Skeletal muscle tissue (tissue), 5 donors: ENCODE results near the gene ABO. TPM values are rescaled to one million over a fixed set of nuclear protein-coding genes. Genes with fewer than 3 reads are reported as not detected.
"Not testable (repeated sequence)": the region's sequence is repeated elsewhere in the genome, so short reads cannot be mapped to it uniquely, and the experiment has no call there.

Experiments
- H3K27ac ChIP-seq: one replicate; pipeline ENCODE4 v1.7.0; 2013; ENCODE audit warnings: mild to moderate bottlenecking, low read depth, low read length, inconsistent platforms
- H3K27me3 ChIP-seq, 3 donors: one replicate each; pipeline ENCODE4 v1.7.0; 2013; ENCODE audit warnings: low read length in 3 of 3; ENCODE audit not compliant: control insufficient read depth in 3 of 3, insufficient read depth in 3 of 3
- H3K36me3 ChIP-seq, 3 donors: one replicate each; pipeline ENCODE4 v1.7.0; 2013; ENCODE audit warnings: low read length in 3 of 3; ENCODE audit not compliant: control insufficient read depth in 3 of 3, insufficient read depth in 3 of 3
- H3K4me1 ChIP-seq, 3 donors: one replicate each; pipeline ENCODE4 v1.7.0; 2013; ENCODE audit warnings: low read length in 3 of 3, mild to moderate bottlenecking in 3 of 3; ENCODE audit not compliant: control insufficient read depth in 3 of 3, insufficient read depth in 3 of 3
- H3K4me3 ChIP-seq, 3 donors: one replicate each; pipeline ENCODE4 v1.7.0; 2013; ENCODE audit warnings: low read length in 3 of 3
- H3K9ac ChIP-seq, 3 donors: one replicate each; pipeline ENCODE4 v1.7.0; 2013; ENCODE audit warnings: low read length in 3 of 3, mild to moderate bottlenecking in 3 of 3, moderate library complexity in 2 of 3, low read depth in 1 of 3
- H3K9me3 ChIP-seq, 3 donors: one replicate each; pipeline ENCODE4 v1.7.0; 2013; ENCODE audit warnings: low read length in 3 of 3; ENCODE audit not compliant: control insufficient read depth in 3 of 3
- small RNA-seq: library from RNA; depleted of rRNA; stranded (forward); fragments of <200 nt; gene quantifications from one replicate; pipeline ENCODE3, GENCODE V24; 2014
- total RNA-seq: library from RNA; depleted of rRNA; stranded (reverse); fragments of >200 nt; gene quantifications from one replicate; pipeline ENCODE4 v1.2.3, GENCODE V29; 2014
- donor health status: Osteomylitis.

Gene ABO
- total RNA-seq, 1 donor from 2014 or later, result under 0.01 TPM

GRCh38 chr9:133207540-133208170 lies 67.3 kb downstream of the ABO start:
- no peak overlapping the region for H3K4me3 ChIP-seq
- H3K27ac ChIP-seq, result no peak overlapping the region
- peaks cover 21 to 45% (median 22%) of the 10 kb centered on the region in 3 donors for H3K27me3 ChIP-seq
- H3K4me1 ChIP-seq, result no peaks in the 10 kb centered on the region
- H3K9ac ChIP-seq, result no peak overlapping the region
- H3K9me3 ChIP-seq, result peaks cover 0 to 4% (median 0%) of the 10 kb centered on the region in 3 donors
- no peaks in the 10 kb centered on the region for H3K36me3 ChIP-seq

- Histone ChIP-seq H3K36me3 (no peaks in the 10 kb centered on the region), H3K4me1 (no peaks in the 10 kb centered on the region), H3K27me3 (peaks cover 24 to 45% (median 24%) of the 10 kb centered on the region in 3 donors), H3K4me3 (no peak overlapping the region), H3K27ac (no peak overlapping the region), H3K9me3 (peaks cover 0 to 4% (median 0%) of the 10 kb centered on the region in 3 donors), H3K9ac (no peak overlapping the region)
Measured at GRCh38 chr9:133207021-133207531, 67.9 kb downstream of the ABO start.

GRCh38 chr9:133205996-133206931 lies 68.7 kb downstream of the ABO start:
- Histone ChIP-seq H3K27me3 (peaks cover 23 to 45% (median 30%) of the 10 kb centered on the region in 3 donors), H3K36me3 (no peaks in the 10 kb centered on the region), H3K4me1 (no peaks in the 10 kb centered on the region), H3K4me3 (no peak overlapping the region), H3K27ac (no peak overlapping the region), H3K9me3 (peaks cover 0 to 1% (median 0%) of the 10 kb centered on the region in 3 donors), H3K9ac (no peak overlapping the region)

GRCh38 chr9:133205481-133205887 lies 69.5 kb downstream of the ABO start:
- H3K27ac ChIP-seq, result not testable (repeated sequence)
- peaks cover 16 to 42% (median 28%) of the 10 kb centered on the region in 3 donors for H3K27me3 ChIP-seq

More at GRCh38 chr9:133205481-133205887, 69.5 kb downstream of the ABO start:
- not testable (repeated sequence) for H3K4me1 ChIP-seq, H3K9ac ChIP-seq, H3K9me3 ChIP-seq, H3K36me3 ChIP-seq, H3K4me3 ChIP-seq

Small RNA genes lying within 50 kb of the gene (small RNA-seq; reads per million reads assigned to genes)
- not detected for gene RF00019

Other genes with a start within 250 kb of the ABO start
- 28.2 TPM for gene GTF3C5, start 244.2 kb downstream of the ABO start, total RNA-seq
- gene CEL, start 213.2 kb downstream of the ABO start, total RNA-seq, result not detected
- 26.1 TPM for gene RALGDS, start 154.0 kb downstream of the ABO start, total RNA-seq
- gene GBGT1, start 111.3 kb downstream of the ABO start, total RNA-seq, result 2.6 TPM
- gene OBP2B, start 66.0 kb downstream of the ABO start, total RNA-seq, result not detected
- gene SURF6, start 61.0 kb upstream of the ABO start, total RNA-seq, result 7.8 TPM
- 13.0 TPM for gene MED22, start 72.9 kb upstream of the ABO start, total RNA-seq
- 2,342 TPM for gene RPL7A, start 73.0 kb upstream of the ABO start, total RNA-seq
- 24.5 TPM for gene SURF1, start 81.3 kb upstream of the ABO start, total RNA-seq
- 12.5 TPM for gene SURF2, start 81.3 kb upstream of the ABO start, total RNA-seq
- 166 TPM for gene SURF4, start 100.9 kb upstream of the ABO start, total RNA-seq
- 1.0 TPM for gene STKLD1, start 101.2 kb upstream of the ABO start, total RNA-seq
- 14.6 TPM for gene REXO4, start 142.8 kb upstream of the ABO start, total RNA-seq
- gene ADAMTS13, start 147.2 kb upstream of the ABO start, total RNA-seq, result 1.6 TPM
- 4.7 TPM for gene CACFD1, start 184.8 kb upstream of the ABO start, total RNA-seq
- gene SLC2A6, start 203.9 kb upstream of the ABO start, total RNA-seq, result 0.52 TPM
- gene MYMK, start 249.8 kb upstream of the ABO start, total RNA-seq, result 8.9 TPM